Activated gamma-delta T cell (primary cell): Measurements from ENCODE around the gene PIWIL4.
"Not testable (repeated sequence)": the region's sequence is repeated elsewhere in the genome, so short reads cannot be mapped to it uniquely, and the experiment has no call there.

Experiments
- DNase-seq: peaks from one replicate; lab custom pipeline; 2025; lab: John Stamatoyannopoulos, UW

PIWIL4 gene

DNA sequence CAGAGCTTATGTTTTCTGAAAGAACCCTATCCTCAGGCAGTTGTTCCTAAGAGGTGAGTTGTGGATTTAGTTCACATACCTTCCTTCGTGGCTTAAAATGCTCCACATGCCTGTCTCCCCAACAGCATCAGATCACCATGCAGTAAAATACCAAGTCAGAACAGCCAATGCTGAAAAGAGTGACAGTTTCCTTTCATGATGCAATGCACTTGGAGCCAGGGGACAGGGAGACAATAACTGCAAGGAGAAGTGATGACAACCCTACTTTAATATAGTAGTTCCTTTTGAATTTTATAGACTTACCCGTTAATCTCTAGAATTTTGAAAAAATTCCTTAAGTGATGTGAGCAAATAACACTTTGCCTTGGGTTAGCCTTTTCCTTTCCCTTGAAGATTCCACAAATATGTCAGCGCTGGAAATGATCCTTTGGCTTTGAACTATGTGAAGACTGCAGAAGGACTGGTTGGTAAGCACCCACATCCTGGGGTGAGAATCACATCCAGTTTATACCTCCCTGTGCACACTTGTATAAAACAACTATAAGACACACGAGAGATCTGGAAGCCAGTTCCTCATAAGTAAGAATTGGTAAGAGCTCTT is 71.2 kb downstream of the PIWIL4 start:
- DNase-seq: no peak

DNA sequence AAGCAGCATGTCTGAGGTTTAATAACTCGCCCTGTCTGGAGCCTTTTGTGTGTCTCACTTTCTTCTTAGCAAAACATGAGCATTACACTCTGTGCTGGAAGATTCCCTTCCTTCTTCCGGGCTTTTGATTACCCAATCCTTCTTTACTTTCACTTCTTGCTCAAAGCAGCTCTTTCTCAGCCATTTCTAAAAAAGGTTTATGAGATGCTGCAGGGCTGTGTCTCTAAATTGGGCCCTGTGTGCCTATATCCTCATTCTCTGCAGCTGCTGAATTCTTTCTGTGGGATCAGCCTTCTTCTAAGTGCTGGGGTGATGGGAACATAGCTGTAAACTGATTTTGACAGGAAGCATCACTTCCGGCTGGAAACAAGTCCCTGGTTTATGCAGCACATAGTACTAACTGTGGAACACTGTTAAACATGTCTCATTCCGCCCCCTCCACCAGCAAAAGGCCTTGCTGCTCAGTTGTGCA is 71.8 kb downstream of the PIWIL4 start:
- no peak for DNase-seq

DNA sequence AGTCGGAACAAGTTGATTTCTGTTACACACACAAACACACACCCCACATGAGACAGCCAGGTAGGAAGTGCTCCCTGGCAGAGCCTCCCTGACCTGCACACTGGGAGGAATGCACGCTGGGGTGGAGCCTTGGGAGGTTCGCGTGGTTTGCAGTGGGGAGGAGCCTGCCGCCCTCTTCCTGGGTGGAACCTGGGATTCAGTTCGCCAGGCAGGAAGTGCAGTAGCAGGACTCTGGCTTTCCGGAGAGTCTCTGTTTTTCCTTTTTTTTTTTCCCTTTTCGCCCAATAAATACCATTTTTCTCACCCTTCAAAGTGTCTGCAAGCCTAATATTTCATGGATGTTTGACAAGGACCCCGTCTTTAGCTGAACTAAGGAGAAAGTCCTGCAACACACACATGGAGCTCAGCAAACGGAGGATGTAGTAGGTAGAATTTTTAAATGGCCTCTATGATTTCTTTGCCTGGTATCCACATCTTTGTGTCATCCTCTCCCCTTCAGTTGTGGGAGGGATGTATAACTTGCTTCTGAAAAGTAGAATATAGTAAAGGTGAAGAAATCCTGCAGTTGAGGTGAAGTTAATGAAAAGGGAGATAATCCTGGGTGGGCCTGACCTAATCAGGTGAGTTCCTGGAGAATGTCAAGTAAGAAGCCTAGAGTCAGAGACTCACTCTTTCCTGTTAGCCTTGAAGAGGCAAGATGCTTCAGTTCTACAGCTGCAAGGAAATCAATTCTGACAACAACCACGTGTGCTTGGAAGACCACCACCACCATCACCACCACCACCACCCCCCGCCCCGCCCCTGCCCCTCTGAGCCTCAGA is 72.9 kb downstream of the PIWIL4 start:
- no peak for DNase-seq

DNA sequence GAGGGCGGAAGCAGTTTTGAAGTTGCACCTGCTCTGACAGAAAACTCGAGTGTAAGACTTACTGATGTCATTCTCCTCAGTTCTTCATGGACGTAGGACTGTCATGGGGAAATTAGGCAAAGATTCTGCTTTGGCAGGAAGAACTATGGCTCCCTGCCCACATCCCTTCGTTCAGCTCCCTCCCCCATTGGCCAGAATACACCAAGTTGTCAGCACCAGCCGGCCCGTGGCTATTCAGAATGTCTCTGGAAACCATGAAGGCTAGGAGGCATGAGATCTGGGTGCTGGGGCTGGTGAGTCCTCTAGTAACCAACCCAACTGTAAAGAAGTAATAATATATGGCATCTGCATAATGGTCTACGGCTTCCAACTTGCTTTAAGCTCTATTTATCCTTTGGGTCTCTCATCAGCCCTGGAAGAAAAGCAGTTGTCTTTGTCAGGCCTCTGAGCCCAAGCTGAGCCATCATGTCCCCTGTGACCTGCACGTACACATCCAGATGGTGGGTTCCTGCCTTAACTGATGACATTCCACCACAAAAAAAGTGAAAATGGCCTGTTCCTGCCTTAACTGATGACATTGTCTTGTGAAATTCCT is 74.1 kb downstream of the PIWIL4 start:
- DNase-seq: no peak

DNA sequence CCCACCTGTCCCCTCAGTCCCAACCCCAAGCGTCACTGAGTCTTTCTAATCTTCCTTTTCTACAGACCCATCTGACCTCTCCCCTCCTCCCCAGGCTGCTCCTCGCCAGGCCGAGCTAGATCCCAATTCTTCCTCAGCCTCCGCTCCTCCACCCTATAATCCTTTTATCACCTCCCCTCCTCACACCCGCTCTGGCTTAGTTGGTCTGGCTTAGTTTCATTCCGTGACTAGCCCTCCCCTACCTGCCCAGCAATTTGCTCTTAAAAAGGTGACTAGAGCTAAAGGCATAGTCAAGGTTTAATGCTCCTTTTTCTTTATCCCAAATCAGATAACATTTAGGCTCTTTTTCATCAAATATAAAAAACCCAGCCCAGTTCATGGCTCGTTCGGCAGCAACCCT is 76.0 kb downstream of the PIWIL4 start:
- not testable (repeated sequence) for DNase-seq

DNA sequence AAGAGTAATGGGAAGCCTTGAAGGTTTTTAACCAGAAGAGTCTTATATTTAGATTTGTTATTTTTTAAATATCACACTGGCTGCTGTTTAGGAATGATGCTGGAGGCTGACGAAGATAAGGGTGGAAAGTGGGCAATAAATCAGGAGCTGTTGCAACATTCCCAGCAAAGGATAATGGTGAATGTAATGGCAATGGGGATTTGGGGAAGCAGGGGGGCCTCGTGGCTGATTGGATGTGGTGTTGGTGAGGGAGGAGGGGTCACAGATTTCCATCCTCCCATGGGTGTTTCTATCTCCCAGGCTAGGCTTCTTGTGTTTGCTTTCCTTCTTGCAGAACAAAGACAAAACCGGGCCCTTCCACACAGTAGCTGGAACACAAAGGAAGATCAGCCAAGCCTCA is 80.8 kb downstream of the PIWIL4 start:
- DNase-seq: no peak

- DNase-seq: no peak
These were observed 81.6 kb downstream of the PIWIL4 start for GRCh38 chr11:94648789-94649188.

DNA sequence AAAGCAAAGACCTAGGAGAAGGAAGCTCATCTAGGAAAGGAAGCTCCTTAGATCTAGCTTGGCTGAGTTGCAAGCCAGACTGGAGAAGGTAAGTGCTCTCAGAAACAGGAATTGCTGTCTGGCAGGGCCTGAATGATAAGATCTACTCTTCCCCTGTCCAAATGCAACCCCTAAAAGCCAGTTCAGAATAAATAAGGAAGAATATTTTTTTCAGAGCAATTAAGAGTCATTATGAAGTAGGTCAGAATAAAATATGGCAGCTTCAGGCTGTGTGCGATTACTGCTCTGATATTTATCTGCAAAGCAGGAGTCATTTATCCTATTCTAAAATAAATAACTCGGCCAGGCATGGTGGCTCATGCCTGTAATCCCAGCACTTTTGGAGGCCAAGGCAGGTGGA is 82.1 kb downstream of the PIWIL4 start:
- no peak for DNase-seq

- no peak for DNase-seq
These were observed 82.9 kb downstream of the PIWIL4 start for GRCh38 chr11:94649964-94650623.

GRCh38 chr11:94650756-94651155 is 83.6 kb downstream of the PIWIL4 start:
- DNase-seq: no peak

DNA sequence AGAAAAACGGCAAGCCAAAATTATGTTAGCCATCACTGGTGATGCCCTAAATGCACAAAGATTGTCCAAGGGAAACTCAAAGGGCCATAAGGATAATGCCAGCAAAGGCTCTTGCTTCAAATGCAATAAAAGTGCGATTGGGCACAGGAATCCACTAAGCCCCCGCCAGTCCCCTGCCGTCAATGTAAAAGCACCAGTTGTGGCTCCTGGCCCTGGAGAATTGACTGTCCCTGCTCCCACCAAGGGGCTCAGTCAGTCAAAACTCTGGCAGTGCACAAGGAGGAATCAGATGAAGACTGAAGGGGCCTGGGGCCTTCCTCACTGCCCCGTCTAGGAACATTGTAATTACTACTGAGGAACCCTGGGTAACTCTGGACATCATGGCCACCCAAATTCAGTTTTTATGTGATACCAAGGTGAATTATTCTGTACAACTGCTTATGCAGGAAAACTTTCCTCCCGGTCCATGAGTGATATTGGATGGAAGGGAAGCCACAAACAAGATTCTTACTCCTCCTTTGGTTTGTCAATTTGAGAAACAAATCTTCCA is 85.6 kb downstream of the PIWIL4 start:
- DNase-seq: no peak

DNA sequence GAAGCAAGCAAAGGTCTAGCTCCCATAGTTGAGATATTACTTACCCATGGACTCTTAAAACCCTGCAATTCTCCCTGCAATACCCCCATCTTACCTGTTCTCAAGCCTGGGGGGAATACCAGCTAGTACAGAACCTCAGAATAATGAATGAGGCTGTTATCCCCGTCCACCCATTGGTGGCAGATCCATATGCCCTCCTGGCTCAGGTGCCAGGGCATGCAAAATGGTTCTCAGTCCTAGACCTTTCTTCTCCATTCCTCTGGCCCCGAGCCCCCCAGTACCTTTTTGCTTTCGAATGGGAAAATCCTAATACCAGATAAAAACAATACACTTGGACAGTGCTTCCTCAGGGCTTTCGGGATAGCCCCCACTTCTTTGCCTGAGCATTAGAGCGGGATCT is 86.4 kb downstream of the PIWIL4 start:
- no peak for DNase-seq

DNA sequence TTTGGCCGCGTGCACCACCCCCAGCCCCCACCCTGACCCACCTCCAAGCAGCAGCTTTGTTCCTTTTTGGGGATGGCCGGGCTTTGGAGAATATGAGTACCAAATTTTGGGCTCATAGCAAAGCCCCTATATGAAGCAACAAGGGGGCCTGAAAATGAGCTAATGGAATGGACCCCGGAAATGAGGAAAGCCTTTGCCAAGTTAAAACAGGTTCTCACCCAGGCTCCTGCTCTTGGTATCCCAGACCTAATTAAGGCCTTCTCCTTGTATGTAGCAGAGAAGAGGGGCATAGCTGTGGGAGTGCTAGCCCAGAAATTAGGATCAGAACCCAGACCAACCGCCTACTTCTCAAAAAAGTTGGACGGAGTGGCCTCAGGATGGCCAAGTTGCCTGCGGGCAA is 87.0 kb downstream of the PIWIL4 start:
- no peak for DNase-seq

DNA sequence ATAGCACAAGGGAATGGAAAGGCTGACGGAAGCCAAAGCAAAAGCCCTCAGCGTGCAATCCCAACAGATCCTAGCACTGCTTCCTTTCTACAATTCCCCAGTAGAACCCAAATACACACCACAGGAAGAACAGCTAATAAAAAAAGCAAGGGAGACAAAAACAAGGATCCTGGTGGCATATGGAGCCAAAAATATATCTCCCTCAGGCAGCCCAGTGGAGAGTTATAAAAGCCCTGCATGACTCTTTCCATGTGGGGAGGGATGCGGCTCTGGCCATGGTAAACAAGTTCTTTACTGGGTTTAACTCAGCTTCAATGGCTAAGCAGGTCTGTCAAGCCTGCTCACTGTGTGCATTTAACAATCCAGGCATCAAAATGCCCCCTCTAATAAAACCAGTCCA is 88.1 kb downstream of the PIWIL4 start:
- DNase-seq: no peak

GRCh38 chr11:94655956-94656355 is 88.8 kb downstream of the PIWIL4 start:
- no peak for DNase-seq

DNA sequence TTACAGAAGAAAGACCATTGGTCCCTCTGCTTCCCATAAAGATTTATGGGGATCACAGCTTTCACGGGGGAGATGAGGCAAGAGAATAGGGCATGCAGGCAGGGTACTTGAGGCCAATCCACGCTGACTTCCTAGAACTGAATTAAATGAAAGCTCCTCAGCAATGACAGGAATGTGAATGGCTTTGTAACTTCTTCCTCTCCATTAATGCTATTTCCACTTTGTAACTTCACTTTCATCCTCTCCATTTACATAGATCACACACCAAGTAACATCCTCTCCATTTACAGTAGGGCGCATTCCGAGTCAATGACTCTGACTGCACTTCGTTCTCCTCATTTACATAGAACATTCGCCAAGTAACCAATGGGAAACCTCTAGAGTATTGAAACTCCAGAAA is 89.8 kb downstream of the PIWIL4 start:
- no peak for DNase-seq

DNA sequence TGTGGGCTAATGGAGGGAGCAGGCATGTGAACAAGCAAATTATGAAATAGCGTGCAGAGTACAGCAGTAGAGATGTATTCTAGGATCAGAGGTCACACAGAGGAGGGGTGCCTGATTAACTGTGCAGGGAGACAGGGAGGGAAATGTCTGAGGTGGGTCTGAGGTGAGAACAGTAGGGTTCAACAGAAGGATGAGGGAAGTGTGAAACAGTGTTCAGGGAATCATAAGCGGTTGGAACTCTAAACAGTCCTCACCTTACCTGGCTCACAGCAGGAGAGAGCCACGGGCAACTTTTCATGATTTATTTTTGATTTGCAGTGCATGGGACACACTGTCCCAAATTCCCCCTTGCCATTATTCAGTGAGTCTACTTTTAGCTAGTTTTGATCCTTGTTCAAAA is 90.5 kb downstream of the PIWIL4 start:
- DNase-seq: no peak

DNA sequence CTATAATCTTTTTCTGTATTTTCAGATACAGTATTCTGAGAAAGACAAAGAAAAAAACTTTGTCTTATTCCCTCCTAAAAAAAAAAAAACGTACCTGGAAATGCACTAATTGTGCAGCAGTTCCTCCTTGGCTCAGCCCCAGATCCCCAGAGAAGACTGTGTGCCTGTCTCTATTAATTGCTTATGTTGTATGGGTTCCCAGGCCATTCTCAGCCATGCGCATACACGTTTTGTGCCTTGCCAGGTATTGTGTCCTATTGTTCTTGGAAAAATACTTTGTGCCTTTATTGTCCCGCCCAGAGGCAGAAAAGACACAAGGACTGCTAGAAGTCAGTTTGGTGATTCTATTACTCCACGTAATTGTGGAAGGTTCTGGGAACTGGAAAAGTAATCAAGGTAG is 91.2 kb downstream of the PIWIL4 start:
- no peak for DNase-seq

GRCh38 chr11:94658888-94659287 is 91.7 kb downstream of the PIWIL4 start:
- no peak for DNase-seq

- no peak for DNase-seq
These were observed 94.3 kb downstream of the PIWIL4 start for GRCh38 chr11:94661444-94661843.

DNA sequence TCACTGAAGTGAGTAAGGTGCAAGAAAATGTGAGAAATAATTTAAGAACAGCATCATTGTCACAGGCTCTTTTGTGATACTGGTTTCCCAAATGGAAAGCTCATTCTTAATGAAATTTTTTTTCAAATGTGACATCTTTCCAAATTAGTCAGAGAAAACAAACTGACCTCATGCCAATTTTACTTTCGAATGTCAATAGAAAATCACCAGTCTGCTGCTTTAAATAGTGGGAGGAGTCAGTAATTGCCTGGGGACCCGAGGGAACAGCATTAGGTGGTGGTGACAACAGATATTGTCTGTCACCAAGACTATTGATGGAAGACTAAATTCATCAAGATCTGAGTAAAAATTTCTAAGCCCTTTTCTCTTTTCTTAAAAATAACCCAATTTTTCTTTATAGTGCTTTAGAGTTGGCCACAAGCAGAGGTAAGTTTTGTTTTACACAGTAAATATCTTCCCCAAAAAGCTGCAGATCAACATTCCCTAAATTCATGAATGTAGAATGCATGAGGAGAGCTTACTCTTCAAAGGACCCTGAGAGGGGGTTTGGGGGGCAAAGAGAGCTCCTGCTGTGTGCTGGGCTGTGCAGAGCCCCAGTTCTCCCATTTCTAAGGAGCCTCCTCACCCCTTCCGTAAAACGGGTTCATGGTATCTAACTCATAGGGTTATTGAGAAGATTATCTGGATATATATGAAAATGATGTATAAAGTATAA is 95.1 kb downstream of the PIWIL4 start:
- DNase-seq: no peak
